NOMO-1 treated with DMSO at 0.1 percent for 48 hours (cell line): ENCODE data around the gene RPS26.
"Not testable (repeated sequence)": the region's sequence is repeated elsewhere in the genome, so short reads cannot be mapped to it uniquely, and the experiment has no call there.

Experiments used
- DNase-seq: peaks from one replicate; lab custom pipeline; 2025; ENCODE audit not compliant: unreplicated experiment; lab: John Stamatoyannopoulos, UW

RPS26 gene

GRCh38 chr12:56020423-56021184 is 21.1 kb upstream of the RPS26 start, which contains the start of gene IKZF4:
IKZF4 (plus strand) TSS chr12:56021043; CDS start chr12:56021494, 451 bp downstream.
- peak; percentile 25 for DNase-seq

GRCh38 chr12:56021889-56022497 is 19.7 kb upstream of the RPS26 start:
- DNase-seq, result no peak

GRCh38 chr12:56028511-56029165 is 13.1 kb upstream of the RPS26 start:
- no peak for DNase-seq

GRCh38 chr12:56029166-56029519 is 12.6 kb upstream of the RPS26 start:
- no peak for DNase-seq

- peak; percentile 22 for DNase-seq
Measured at GRCh38 chr12:56029666-56030293, 11.9 kb upstream of the RPS26 start.

- DNase-seq, result no peak
Measured at GRCh38 chr12:56031987-56032386, 9.7 kb upstream of the RPS26 start.

- no peak for DNase-seq
Measured at GRCh38 chr12:56034586-56035332, 7.0 kb upstream of the RPS26 start.

- DNase-seq, result no peak
Measured at GRCh38 chr12:56037161-56037560, 4.6 kb upstream of the RPS26 start.

- DNase-seq, result no peak
Measured at GRCh38 chr12:56038022-56038655, 3.6 kb upstream of the RPS26 start.

- DNase-seq, result no peak
Measured at GRCh38 chr12:56040151-56040550, 1.6 kb upstream of the RPS26 start.

GRCh38 chr12:56040963-56041551 is 661 bp upstream of the RPS26 start:
- no peak for DNase-seq

- not testable (repeated sequence) for DNase-seq
Measured at GRCh38 chr12:56042430-56042813, 704 bp downstream of the RPS26 start.

- DNase-seq, result no peak
Measured at GRCh38 chr12:56042843-56043242, 1.1 kb downstream of the RPS26 start.

- DNase-seq, result no peak
Measured at GRCh38 chr12:56046027-56046780, 4.5 kb downstream of the RPS26 start.

- no peak for DNase-seq
Measured at GRCh38 chr12:56053407-56053893, 11.7 kb downstream of the RPS26 start.

GRCh38 chr12:56059964-56060363 is 18.2 kb downstream of the RPS26 start:
- DNase-seq, result not testable (repeated sequence)

GRCh38 chr12:56061982-56062381 is 20.3 kb downstream of the RPS26 start:
- no peak for DNase-seq

GRCh38 chr12:56062996-56063395 is 21.3 kb downstream of the RPS26 start:
- DNase-seq, result no peak

GRCh38 chr12:56071648-56072047 is 29.9 kb downstream of the RPS26 start:
- DNase-seq, result no peak
